ENCODE measurements around the gene FMN1.

FMN1 gene

GRCh38 chr15:33131552-33132232 is 62.8 kb downstream of the FMN1 start:
- H3K9me3 ChIP-seq (ENCODE audit: low read depth, low read length): no peaks in the 10 kb centered on the region
- H3K4me3 ChIP-seq: no peak overlapping the region
- H3K27ac ChIP-seq: no peak overlapping the region
- no peak overlapping the region for H3K9ac ChIP-seq (ENCODE audit: insufficient read length)
- H3K36me3 ChIP-seq (ENCODE audit: insufficient read depth, low read length): no peaks in the 10 kb centered on the region
- no peak for DNase-seq (ENCODE audit: low read depth, low spot score)
- no peak for TF ChIP-seq POLR2AphosphoS5 (IDR thresholded peaks at IDR 0.05; ENCODE audit: borderline replicate concordance, low read depth, low read length)

- Histone ChIP-seq H3K9ac (ENCODE audit: insufficient read length) (no peak overlapping the region), H3K4me3 (no peak overlapping the region), H3K27ac (no peak overlapping the region), H3K9me3 (ENCODE audit: low read depth, low read length) (no peaks in the 10 kb centered on the region), H3K36me3 (ENCODE audit: insufficient read depth, low read length) (no peaks in the 10 kb centered on the region)
- peak; percentile 62 for DNase-seq (ENCODE audit: low read depth, low spot score)
- TF ChIP-seq POLR2AphosphoS5 (IDR thresholded peaks at IDR 0.05; ENCODE audit: borderline replicate concordance, low read depth, low read length): no peak
These were observed 67.8 kb downstream of the FMN1 start for GRCh38 chr15:33126559-33127290.

GRCh38 chr15:33125894-33126537 is 68.5 kb downstream of the FMN1 start:
- Histone ChIP-seq H3K36me3 (ENCODE audit: insufficient read depth, low read length) (no peaks in the 10 kb centered on the region), H3K9ac (ENCODE audit: insufficient read length) (no peak overlapping the region), H3K9me3 (ENCODE audit: low read depth, low read length) (no peaks in the 10 kb centered on the region), H3K27ac (no peak overlapping the region), H3K4me3 (no peak overlapping the region)
- DNase-seq (ENCODE audit: low read depth, low spot score): no peak
- no peak for TF ChIP-seq FOXP2 (optimal IDR thresholded peaks at IDR 0.05; ENCODE audit: control extremely low read depth, extremely low read length, insufficient read depth)
- TF ChIP-seq EZH2 (IDR thresholded peaks at IDR 0.05): no peak
- no peak for TF ChIP-seq POLR2AphosphoS5 (IDR thresholded peaks at IDR 0.05; ENCODE audit: borderline replicate concordance, low read depth, low read length)

DNA sequence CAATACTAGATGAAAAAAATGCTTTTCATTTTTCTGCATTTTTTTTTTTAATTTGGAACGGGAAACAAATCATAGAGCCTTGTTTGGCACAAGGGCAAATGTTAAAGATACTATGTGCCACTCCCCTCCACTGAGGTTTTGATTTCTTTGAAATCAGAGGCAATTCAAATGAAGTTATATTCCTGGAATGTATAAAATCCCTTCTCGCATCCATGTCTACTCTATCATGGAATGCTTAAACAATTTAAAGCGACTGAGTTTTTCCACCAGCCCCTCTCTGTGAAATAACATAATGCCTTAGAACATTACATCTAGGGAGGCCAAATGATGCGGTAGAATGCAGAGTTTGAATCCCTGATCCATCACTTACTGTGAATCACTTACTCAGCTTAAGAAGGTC is 69.7 kb downstream of the FMN1 start:
- Histone ChIP-seq H3K36me3 (ENCODE audit: insufficient read depth, low read length) (no peaks in the 10 kb centered on the region), H3K9me3 (ENCODE audit: low read depth, low read length) (no peaks in the 10 kb centered on the region), H3K27ac (no peak overlapping the region), H3K4me3 (no peak overlapping the region), H3K9ac (ENCODE audit: insufficient read length) (no peak overlapping the region)
- TF ChIP-seq FOXP2 (optimal IDR thresholded peaks at IDR 0.05; ENCODE audit: control extremely low read depth, extremely low read length, insufficient read depth) (no peak), POLR2AphosphoS5 (IDR thresholded peaks at IDR 0.05; ENCODE audit: borderline replicate concordance, low read depth, low read length) (no peak), EZH2 (IDR thresholded peaks at IDR 0.05) (no peak)
- DNase-seq (ENCODE audit: low read depth, low spot score): no peak

GRCh38 chr15:33124279-33124678 is 70.2 kb downstream of the FMN1 start:
- Histone ChIP-seq H3K36me3 (ENCODE audit: insufficient read depth, low read length) (no peaks in the 10 kb centered on the region), H3K9ac (ENCODE audit: insufficient read length) (no peak overlapping the region), H3K4me3 (no peak overlapping the region), H3K9me3 (ENCODE audit: low read depth, low read length) (no peaks in the 10 kb centered on the region), H3K27ac (no peak overlapping the region)
- TF ChIP-seq FOXP2 (optimal IDR thresholded peaks at IDR 0.05; ENCODE audit: control extremely low read depth, extremely low read length, insufficient read depth) (no peak), POLR2AphosphoS5 (IDR thresholded peaks at IDR 0.05; ENCODE audit: borderline replicate concordance, low read depth, low read length) (no peak), EZH2 (IDR thresholded peaks at IDR 0.05) (no peak)
- no peak for DNase-seq (ENCODE audit: low read depth, low spot score)

- no peak overlapping the region for H3K27ac ChIP-seq
- no peaks in the 10 kb centered on the region for H3K9me3 ChIP-seq (ENCODE audit: low read depth, low read length)
- no peak for TF ChIP-seq FOXP2 (optimal IDR thresholded peaks at IDR 0.05; ENCODE audit: control extremely low read depth, extremely low read length, insufficient read depth)
- no peak overlapping the region for H3K4me3 ChIP-seq
- DNase-seq (ENCODE audit: low read depth, low spot score): no peak
- no peaks in the 10 kb centered on the region for H3K36me3 ChIP-seq (ENCODE audit: insufficient read depth, low read length)
- H3K9ac ChIP-seq (ENCODE audit: insufficient read length): no peak overlapping the region
These were observed 74.6 kb downstream of the FMN1 start for GRCh38 chr15:33119865-33120264.

DNA sequence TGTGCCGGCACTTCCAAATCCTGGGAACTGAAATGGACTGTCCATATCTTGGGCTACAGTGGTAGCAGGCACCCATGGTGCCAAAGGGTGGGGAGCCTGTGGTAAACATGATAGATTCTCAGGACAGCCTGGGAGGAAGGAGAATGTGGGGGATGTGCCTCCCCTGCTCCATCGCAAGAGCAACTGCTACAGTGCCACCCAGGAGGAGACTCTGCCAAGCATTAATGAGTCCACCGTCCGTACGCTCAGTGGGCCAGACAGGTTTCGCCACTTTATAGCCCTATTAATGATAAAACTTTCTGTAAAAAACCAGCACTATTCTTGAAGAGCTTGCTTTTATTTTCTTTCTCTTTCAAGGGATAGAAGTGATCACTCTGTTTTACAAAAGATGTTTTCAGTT is 75.2 kb downstream of the FMN1 start:
- no peak for DNase-seq (ENCODE audit: low read depth, low spot score)
- Histone ChIP-seq H3K9me3 (ENCODE audit: low read depth, low read length) (no peaks in the 10 kb centered on the region), H3K9ac (ENCODE audit: insufficient read length) (no peak overlapping the region), H3K4me3 (no peak overlapping the region), H3K27ac (no peak overlapping the region), H3K36me3 (ENCODE audit: insufficient read depth, low read length) (no peaks in the 10 kb centered on the region)
- TF ChIP-seq POLR2AphosphoS5 (IDR thresholded peaks at IDR 0.05; ENCODE audit: borderline replicate concordance, low read depth, low read length) (no peak), EZH2 (IDR thresholded peaks at IDR 0.05) (no peak), FOXP2 (optimal IDR thresholded peaks at IDR 0.05; ENCODE audit: control extremely low read depth, extremely low read length, insufficient read depth) (no peak)

GRCh38 chr15:33116198-33116597 is 78.3 kb downstream of the FMN1 start:
- Histone ChIP-seq H3K9ac (ENCODE audit: insufficient read length) (no peak overlapping the region), H3K4me3 (no peak overlapping the region), H3K9me3 (ENCODE audit: low read depth, low read length) (no peaks in the 10 kb centered on the region), H3K36me3 (ENCODE audit: insufficient read depth, low read length) (no peaks in the 10 kb centered on the region), H3K27ac (no peak overlapping the region)
- TF ChIP-seq FOXP2 (optimal IDR thresholded peaks at IDR 0.05; ENCODE audit: control extremely low read depth, extremely low read length, insufficient read depth): no peak
- no peak for TF ChIP-seq POLR2AphosphoS5 (IDR thresholded peaks at IDR 0.05; ENCODE audit: borderline replicate concordance, low read depth, low read length)
- TF ChIP-seq EZH2 (IDR thresholded peaks at IDR 0.05): no peak
- DNase-seq (ENCODE audit: low read depth, low spot score): no peak

All from SK-N-MC (cell line).